Ishikawa (cell line): ENCODE measurements around the gene SULT1B1.

Source experiments
- CEBPB ChIP-seq: IDR thresholded peaks from 2 replicates; pipeline ENCODE4 v1.6.1; 2012
- CREB1 ChIP-seq: IDR thresholded peaks from 2 replicates; pipeline ENCODE4 v1.6.1; 2012; ENCODE audit warnings: low read depth
- EP300 ChIP-seq: IDR thresholded peaks from 2 replicates; pipeline ENCODE4 v1.6.1; 2012; ENCODE audit warnings: borderline replicate concordance
- MAX ChIP-seq: IDR thresholded peaks from 2 replicates; pipeline ENCODE4 v1.6.1; 2012
- RAD21 ChIP-seq: IDR thresholded peaks from 2 replicates; pipeline ENCODE4 v1.6.1; 2012; ENCODE audit warnings: low read depth
- TCF12 ChIP-seq: IDR thresholded peaks from 2 replicates; pipeline ENCODE4 v1.6.1; 2012; ENCODE audit warnings: low read depth
- ZBTB7A ChIP-seq: IDR thresholded peaks from 2 replicates; pipeline ENCODE4 v1.6.1; 2012; ENCODE audit warnings: low read depth

GRCh38 chr4:69726971-69727370, 33.4 kb downstream of the SULT1B1 start:
- TF ChIP-seq MAX (no peak), EP300 (no peak), CEBPB (no peak), ZBTB7A (no peak), CREB1 (no peak), TCF12 (no peak), RAD21 (no peak)
